Nephron progenitor cell (in vitro differentiated cells): ENCODE measurements around the gene LRFN4.

Experiments used
- DNase-seq: peaks from one replicate; pipeline ENCODE4 v3.0.0; 2021
- H3K27ac Mint-ChIP-seq: 2 replicates; pipeline ENCODE4 v1.8.0; 2021; ENCODE audit warnings: mild to moderate bottlenecking, moderate library complexity, mixed read lengths
- H3K27me3 Mint-ChIP-seq: 2 replicates; pipeline ENCODE4 v1.8.0; 2021; ENCODE audit warnings: mild to moderate bottlenecking, low read depth, mixed read lengths; ENCODE audit not compliant: poor library complexity
- H3K36me3 Mint-ChIP-seq: 2 replicates; pipeline ENCODE4 v1.8.0; 2021; ENCODE audit warnings: low read depth, mixed read lengths
- H3K4me1 Mint-ChIP-seq: 2 replicates; pipeline ENCODE4 v1.8.0; 2021; ENCODE audit warnings: mixed read lengths
- H3K4me3 Mint-ChIP-seq: 2 replicates; pipeline ENCODE4 v1.8.0; 2021; ENCODE audit warnings: mild to moderate bottlenecking, moderate library complexity, mixed read lengths
- H3K9me3 Mint-ChIP-seq: 2 replicates; pipeline ENCODE4 v1.8.0; 2021; ENCODE audit warnings: mild to moderate bottlenecking, moderate library complexity, mixed read lengths
- CTCF ChIP-seq: fragments of 200-600 bp; sonication (generic); IDR thresholded peaks from 2 replicates; pipeline ENCODE4 v1.5.0; 2021; ENCODE audit warnings: antibody characterized with exemption

LRFN4 gene

GRCh38 chr11:66902486-66903177 lies 45.8 kb downstream of the LRFN4 start:
- Mint-ChIP-seq H3K4me3 (no peak overlapping the region), H3K27ac (no peak overlapping the region), H3K36me3 (no peaks in the 10 kb centered on the region), H3K27me3 (peaks cover 16% of the 10 kb centered on the region), H3K4me1 (peaks cover 47% of the 10 kb centered on the region), H3K9me3 (no peaks in the 10 kb centered on the region)
- no peak for TF ChIP-seq CTCF
- no peak for DNase-seq

DNA sequence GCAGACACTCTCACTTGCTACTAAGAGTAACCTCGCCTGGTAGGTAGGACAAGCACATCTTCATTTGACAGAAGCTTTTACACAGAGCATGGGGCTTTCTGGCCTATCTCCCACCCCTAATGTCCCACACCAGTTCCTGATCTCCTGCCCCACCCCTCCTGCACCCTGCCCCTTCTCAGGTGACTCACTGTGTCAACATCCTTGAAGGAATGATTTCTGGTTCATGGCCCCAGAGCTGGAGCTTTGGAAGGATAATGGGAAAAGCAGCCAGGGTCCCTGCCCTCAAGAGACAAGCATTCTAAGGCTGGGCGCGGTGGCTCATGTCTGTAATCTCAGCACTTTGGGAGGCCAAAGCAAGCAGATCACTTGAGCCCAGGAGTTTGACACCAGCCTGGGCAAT lies 47.2 kb downstream of the LRFN4 start:
- no peak for TF ChIP-seq CTCF
- Mint-ChIP-seq H3K27me3 (peaks cover 16% of the 10 kb centered on the region), H3K4me3 (no peak overlapping the region), H3K36me3 (no peaks in the 10 kb centered on the region), H3K9me3 (no peaks in the 10 kb centered on the region), H3K4me1 (peaks cover 62% of the 10 kb centered on the region), H3K27ac (no peak overlapping the region)
- DNase-seq: no peak

GRCh38 chr11:66904561-66904960 lies 47.7 kb downstream of the LRFN4 start:
- no peak for TF ChIP-seq CTCF
- H3K4me3 Mint-ChIP-seq: no peak overlapping the region
- H3K4me1 Mint-ChIP-seq: peaks cover 67% of the 10 kb centered on the region
- H3K9me3 Mint-ChIP-seq: no peaks in the 10 kb centered on the region
- peaks cover 3% of the 10 kb centered on the region for H3K36me3 Mint-ChIP-seq
- H3K27me3 Mint-ChIP-seq: peaks cover 14% of the 10 kb centered on the region
- no peak overlapping the region for H3K27ac Mint-ChIP-seq
- no peak for DNase-seq

DNA sequence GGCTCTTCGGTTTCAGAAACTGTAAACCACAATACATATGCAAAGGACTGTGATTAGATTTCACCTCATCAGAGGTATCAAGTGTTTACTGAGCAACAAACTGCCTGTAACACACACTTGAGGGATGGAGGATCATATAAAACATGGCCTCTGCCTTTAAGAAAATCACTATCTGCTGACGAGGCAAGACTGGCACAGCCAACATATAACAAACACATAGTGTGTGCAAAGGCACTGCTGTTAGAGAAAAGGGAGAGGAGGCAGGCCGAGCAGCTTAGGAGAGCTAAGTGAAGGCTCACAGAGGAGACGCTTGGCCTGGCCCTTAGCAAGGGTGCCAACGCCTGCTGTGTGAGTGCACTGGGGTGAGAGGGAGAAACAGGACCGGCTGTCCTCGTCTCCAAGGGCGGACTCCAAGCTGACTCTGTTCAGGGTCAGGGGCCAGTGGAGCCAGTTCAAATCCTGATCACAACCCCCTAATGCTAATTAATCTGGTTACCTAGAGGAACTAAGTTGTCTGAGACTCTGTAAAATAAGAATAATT lies 48.2 kb downstream of the LRFN4 start:
- H3K4me3 Mint-ChIP-seq: no peak overlapping the region
- peaks cover 17% of the 10 kb centered on the region for H3K27me3 Mint-ChIP-seq
- H3K36me3 Mint-ChIP-seq: peaks cover 5% of the 10 kb centered on the region
- no peak for DNase-seq
- no peak for TF ChIP-seq CTCF
- no peak overlapping the region for H3K27ac Mint-ChIP-seq
- no peaks in the 10 kb centered on the region for H3K9me3 Mint-ChIP-seq
- peaks cover 72% of the 10 kb centered on the region for H3K4me1 Mint-ChIP-seq

DNA sequence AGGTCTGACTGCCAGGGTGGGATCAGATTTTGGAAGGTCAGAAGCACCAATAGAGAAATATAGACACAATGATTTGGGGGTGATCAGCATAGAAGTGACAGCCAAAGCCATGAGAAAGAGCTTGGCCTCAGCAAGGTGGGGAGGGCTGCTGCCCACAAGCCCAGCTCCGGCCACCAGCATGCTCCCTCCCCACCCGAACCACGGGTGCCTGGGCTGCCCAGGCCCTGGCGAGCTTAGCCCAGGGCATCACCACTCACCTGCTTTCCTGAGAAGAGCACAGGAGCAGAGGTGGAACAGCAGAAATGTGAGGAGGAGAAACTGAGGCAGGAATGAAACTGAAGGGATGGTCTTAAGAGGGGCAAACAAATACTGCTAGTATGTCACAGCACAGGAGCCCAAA lies 48.8 kb downstream of the LRFN4 start:
- Mint-ChIP-seq H3K4me1 (peaks cover 77% of the 10 kb centered on the region), H3K9me3 (no peaks in the 10 kb centered on the region), H3K27me3 (peaks cover 19% of the 10 kb centered on the region), H3K27ac (no peak overlapping the region), H3K4me3 (no peak overlapping the region), H3K36me3 (peaks cover 5% of the 10 kb centered on the region)
- no peak for DNase-seq
- no peak for TF ChIP-seq CTCF
